HepG2 (cell line): ENCODE results near the gene KAT7. TPM values are rescaled to one million over a fixed set of nuclear protein-coding genes. Genes with fewer than 3 reads are reported as not detected.

ENCODE experiments used
- CREB1 ChIP-seq, 2 experiments: fragments of 450-650 bp in 1 of 2; IDR thresholded peaks; 2 replicates each; pipeline ENCODE4 v1.6.1; 2016 to 2017; ENCODE audit warnings: control low read depth in 1 of 2, mild to moderate bottlenecking in 1 of 2, missing compliant biosample characterization in 1 of 2, missing genetic modification characterization in 1 of 2
- DR1 ChIP-seq: sonication (generic); formaldehyde crosslinking; IDR thresholded peaks from 2 replicates; pipeline ENCODE4 v1.8.0; 2021; ENCODE audit warnings: mild to moderate bottlenecking, missing genetic modification reagents, inconsistent platforms
- E2F1 ChIP-seq: sonication (generic); formaldehyde crosslinking; IDR thresholded peaks from 2 replicates; pipeline ENCODE4 v1.5.0; 2020; ENCODE audit warnings: missing genetic modification reagents
- MEF2D ChIP-seq: sonication (generic); formaldehyde crosslinking; IDR thresholded peaks from 2 replicates; pipeline ENCODE4 v1.5.1; 2020; ENCODE audit warnings: mild to moderate bottlenecking, missing genetic modification reagents
- RAD51 ChIP-seq: fragments of 450-650 bp; IDR thresholded peaks from 2 replicates; pipeline ENCODE4 v1.6.1; 2016; ENCODE audit warnings: borderline replicate concordance
- ZFY ChIP-seq: sonication (generic); formaldehyde crosslinking; IDR thresholded peaks from 2 replicates; pipeline ENCODE4 v1.4.0; 2020; ENCODE audit warnings: missing genetic modification reagents
- ZNF224 ChIP-seq: sonication (generic); formaldehyde crosslinking; IDR thresholded peaks from 2 replicates; pipeline ENCODE4 v1.5.0; 2020; ENCODE audit warnings: mild to moderate bottlenecking, missing genetic modification reagents
- ZNF383 ChIP-seq: sonication (generic); formaldehyde crosslinking; IDR thresholded peaks from 2 replicates; pipeline ENCODE4 v1.4.0; 2020; ENCODE audit warnings: missing genetic modification reagents, mild to moderate bottlenecking, borderline replicate concordance
- ZNF558 ChIP-seq: sonication (generic); formaldehyde crosslinking; IDR thresholded peaks from 2 replicates; pipeline ENCODE4 v1.9.0; 2022; ENCODE audit warnings: mild to moderate bottlenecking, missing genetic modification reagents, borderline replicate concordance
- ZNF644 ChIP-seq: IDR thresholded peaks from 2 replicates; pipeline ENCODE4 v1.6.1; 2016; ENCODE audit warnings: low read depth
- ZNF687 ChIP-seq: sonication (generic); formaldehyde crosslinking; IDR thresholded peaks from 2 replicates; pipeline ENCODE4 v1.5.1; 2020; ENCODE audit warnings: mild to moderate bottlenecking, missing genetic modification reagents, moderate library complexity
- polyA plus RNA-seq, 8 experiments: library from polyadenylated mRNA; depleted of rRNA in 3 of 8; stranded (reverse) in 7 of 8; unstranded in 1 of 8; fragments of >200 nt; fragmentation: Illumina TruSeq in 4 of 8; extraction: Trizol in 4 of 8; gene quantifications; 2 replicates each; pipeline versions ENCODE4 v1.2.1 to v1.2.3, GENCODE V29; 2011 to 2016; ENCODE audit warnings: low read depth in 4 of 8, missing spikeins in 1 of 8, mixed read lengths in 1 of 8; ENCODE audit not compliant: insufficient read depth in 1 of 8
- total RNA-seq, 5 experiments: library from RNA; depleted of rRNA; stranded (reverse); fragments of >200 nt; fragmentation: Illumina TruSeq; extraction: Trizol; gene quantifications; 2 replicates each; pipeline ENCODE4 v1.2.3, GENCODE V29; 2016; ENCODE audit warnings: low read depth in 1 of 5

KAT7 gene
- total and polyA plus RNA-seq, 2 of the 13 experiments (the other 11 are each of a cell fraction or from before 2014, with no cell fraction given), result 21.2 to 39.2 TPM

GRCh38 chr17:49741009-49741691, 47.3 kb upstream of the KAT7 start (continued):
- no peak for TF ChIP-seq CREB1 (IDR thresholded peaks at IDR 0.05)
- no peak for TF ChIP-seq CREB1 (CRISPR knock-in tag; IDR thresholded peaks at IDR 0.05)
- no peak for TF ChIP-seq RAD51
- TF ChIP-seq ZNF558, result no peak
- TF ChIP-seq ZNF224 (CRISPR knock-in tag), result no peak
- no peak for TF ChIP-seq ZFY (CRISPR knock-in tag)
- no peak for TF ChIP-seq MEF2D (CRISPR knock-in tag)
- TF ChIP-seq ZNF687 (CRISPR knock-in tag), result no peak
- no peak for TF ChIP-seq ZNF644
- TF ChIP-seq E2F1 (CRISPR knock-in tag), result no peak
- TF ChIP-seq ZNF383 (CRISPR knock-in tag), result no peak
- no peak for TF ChIP-seq DR1 (CRISPR knock-in tag)
- TF ChIP-seq, all 625 proteins: peak for 0
